IMR-90 (cell line): ENCODE results near the gene FLRT1. TPM values are rescaled to one million over a fixed set of nuclear protein-coding genes. Genes with fewer than 3 reads are reported as not detected.

Experiments
- ATAC-seq: fragments of 200-7000 bp; cut with Tn5 transposase; 2 replicates; pipeline ENCODE4 v1.9.1; 2020; ENCODE audit warnings: low read depth, mild to moderate bottlenecking, moderate library complexity
- BruUV-seq: library from RNA; stranded (reverse); fragments of 400-500 nt; replicated peaks from 2 replicates; lab custom pipeline; 2021; lab: Mats Ljungman, UMichigan
- CTCF ChIA-PET: fragments of 300-600 bp; formaldehyde crosslinking; extraction: SDS; loops from one replicate; lab custom pipeline; 2021; ENCODE audit warnings: antibody characterized with exemption; lab: Yijun Ruan, JAX
- POLR2A ChIA-PET: fragments of 300-600 bp; sonication (Branson Sonifier 250); formaldehyde crosslinking; loops from one replicate; lab custom pipeline; 2022; ENCODE audit warnings: antibody characterized with exemption; ENCODE audit not compliant: unreplicated experiment; lab: Charles Lee
- DNase-seq: peaks from one replicate; pipeline ENCODE4 v3.0.0; 2013
- H2AFZ ChIP-seq: replicated peaks from 2 replicates; pipeline ENCODE3; 2013; ENCODE audit warnings: low read length, mild to moderate bottlenecking; ENCODE audit not compliant: poor library complexity
- H2AK5ac ChIP-seq: 2 replicates; pipeline ENCODE4 v1.6.1; 2013; ENCODE audit warnings: low read depth, low read length, inconsistent platforms
- H2AK9ac ChIP-seq: replicated peaks from 2 replicates; pipeline ENCODE3; 2013; ENCODE audit warnings: mild to moderate bottlenecking, low read depth, low read length, moderate library complexity; ENCODE audit not compliant: poor library complexity
- H2BK120ac ChIP-seq: 2 replicates; pipeline ENCODE4 v1.6.1; 2013; ENCODE audit warnings: low read depth, low read length, inconsistent platforms
- H2BK15ac ChIP-seq: 3 replicates; pipeline ENCODE4 v1.6.1; 2013; ENCODE audit warnings: low read depth, low read length, inconsistent platforms
- H2BK20ac ChIP-seq: 2 replicates; pipeline ENCODE4 v1.6.1; 2013; ENCODE audit warnings: low read depth, mild to moderate bottlenecking, inconsistent platforms, low read length, moderate library complexity
- H2BK5ac ChIP-seq: 2 replicates; pipeline ENCODE4 v1.6.1; 2013; ENCODE audit warnings: mild to moderate bottlenecking, low read depth, low read length, inconsistent platforms; ENCODE audit not compliant: poor library complexity, severe bottlenecking
- H3K14ac ChIP-seq: replicated peaks from 2 replicates; pipeline ENCODE4 v1.6.1; 2013; ENCODE audit warnings: low read depth, low read length, inconsistent platforms
- H3K18ac ChIP-seq: 2 replicates; pipeline ENCODE4 v1.6.1; 2013; ENCODE audit warnings: low read depth, low read length, control low read depth
- H3K23ac ChIP-seq: 2 replicates; pipeline ENCODE4 v1.6.1; 2013; ENCODE audit warnings: low read depth, low read length, inconsistent platforms
- H3K27ac ChIP-seq: 2 replicates; pipeline ENCODE4 v1.5.1; 2013; ENCODE audit warnings: mild to moderate bottlenecking, control low read depth, low read length; ENCODE audit not compliant: insufficient read depth
- H3K27me3 ChIP-seq: 2 replicates; pipeline ENCODE4 v1.6.1; 2013; ENCODE audit warnings: low read length; ENCODE audit not compliant: control insufficient read depth, insufficient read depth
- H3K36me3 ChIP-seq: 2 replicates; pipeline ENCODE4 v1.6.1; 2013; ENCODE audit warnings: low read length, mixed read lengths; ENCODE audit not compliant: control insufficient read depth, insufficient read depth
- H3K4ac ChIP-seq: 2 replicates; pipeline ENCODE4 v1.6.1; 2013; ENCODE audit warnings: low read depth, low read length, inconsistent platforms
- H3K4me1 ChIP-seq: 2 replicates; pipeline ENCODE4 v1.6.1; 2013; ENCODE audit warnings: low read length, mixed read lengths; ENCODE audit not compliant: control insufficient read depth, insufficient read depth
- H3K4me2 ChIP-seq: 2 replicates; pipeline ENCODE4 v1.6.1; 2013; ENCODE audit warnings: low read depth, mild to moderate bottlenecking, control low read depth, low read length, moderate library complexity
- H3K4me3 ChIP-seq: 2 replicates; pipeline ENCODE4 v1.5.1; 2013; ENCODE audit warnings: low read depth, mild to moderate bottlenecking, control low read depth, low read length, moderate library complexity; ENCODE audit not compliant: insufficient read depth
- H3K56ac ChIP-seq: 2 replicates; pipeline ENCODE4 v1.6.1; 2013; ENCODE audit warnings: low read length, inconsistent platforms; ENCODE audit not compliant: insufficient read depth; ENCODE audit errors: extremely low read depth
- H3K79me1 ChIP-seq, 2 experiments: 2 replicates each; pipeline ENCODE4 v1.6.1; 2013; ENCODE audit warnings: low read length in 2 of 2, inconsistent platforms in 1 of 2, low read depth in 1 of 2
- H3K9ac ChIP-seq: 2 replicates; pipeline ENCODE4 v1.6.1; 2013; ENCODE audit warnings: low read depth, low read length, control low read depth
- H3K9me1 ChIP-seq: 2 replicates; pipeline ENCODE4 v1.6.1; 2013; ENCODE audit warnings: low read length, inconsistent platforms; ENCODE audit not compliant: insufficient read depth
- H3K9me3 ChIP-seq: 2 replicates; pipeline ENCODE4 v1.6.1; 2013; ENCODE audit warnings: low read length; ENCODE audit not compliant: control insufficient read depth, insufficient read depth
- H4K20me1 ChIP-seq: 2 replicates; pipeline ENCODE4 v1.6.1; 2013; ENCODE audit warnings: low read length, inconsistent platforms; ENCODE audit not compliant: insufficient read depth
- H4K5ac ChIP-seq: 2 replicates; pipeline ENCODE4 v1.6.1; 2013; ENCODE audit warnings: mild to moderate bottlenecking, low read depth, low read length, control low read depth
- H4K8ac ChIP-seq, 2 experiments: 2 replicates each; pipeline ENCODE4 v1.6.1; 2013; ENCODE audit warnings: low read depth in 2 of 2, low read length in 2 of 2, control low read depth in 1 of 2, inconsistent platforms in 1 of 2
- H4K91ac ChIP-seq: 2 replicates; pipeline ENCODE4 v1.6.1; 2013; ENCODE audit warnings: low read depth, low read length, inconsistent platforms; ENCODE audit not compliant: insufficient read depth
- CEBPB ChIP-seq: IDR thresholded peaks from 2 replicates; pipeline ENCODE4 v1.6.1; 2012; ENCODE audit warnings: low read depth, low read length, improper control_type of control experiment
- RCOR1 ChIP-seq: IDR thresholded peaks from 2 replicates; pipeline ENCODE4 v1.6.1; 2012; ENCODE audit warnings: mild to moderate bottlenecking, low read length, improper control_type of control experiment; ENCODE audit not compliant: insufficient replicate concordance
- RFX5 ChIP-seq: IDR thresholded peaks from 2 replicates; pipeline ENCODE4 v1.8.0; 2012; ENCODE audit warnings: low read depth, mild to moderate bottlenecking, low read length, moderate library complexity
- USF2 ChIP-seq: fragments of 150-350 bp; IDR thresholded peaks from 2 replicates; pipeline ENCODE4 v1.6.1; 2017; ENCODE audit warnings: mild to moderate bottlenecking, antibody characterized with exemption, low read length, low read depth
- WGBS, 2 experiments: methylation state at CpG; one replicate each; pipeline versions ENCODE4 v1.1.5 to v1.1.7; 2013; ENCODE audit warnings: missing lambda C conversion rate in 2 of 2; ENCODE audit not compliant: insufficient read length in 1 of 2; ENCODE audit errors: extremely low coverage in 2 of 2; 5-methylcytosine and 5-hydroxymethylcytosine counted together
- dilution Hi-C: fragments of 300-500 bp; cut with HindIII; formaldehyde crosslinking; loops from one replicate; pipeline ENCODE4 v1.14.3; 2018; ENCODE audit warnings: low sequenced_read_pairs; ENCODE audit not compliant: unreplicated experiment
- in situ Hi-C: fragments of 300-500 bp; cut with MboI; formaldehyde crosslinking; loops from 3 replicates; pipeline ENCODE4 v1.14.3; 2019; ENCODE audit warnings: low sequenced_read_pairs, inconsistent platforms, mixed read lengths
- intact Hi-C: fragments of 100-400 bp; cut with micrococcal nuclease; formaldehyde crosslinking; loops from 2 replicates; pipeline ENCODE4 v1.10.0; 2022
- polyA plus RNA-seq, 3 experiments: library from polyadenylated mRNA; depleted of rRNA; stranded (reverse); fragments of >200 nt; gene quantifications; 2 replicates each; pipeline ENCODE4 v1.2.3, GENCODE V29; 2012; ENCODE audit warnings: low replicate concordance in 1 of 3
- total RNA-seq: library from RNA; depleted of rRNA; stranded (reverse); fragments of >200 nt; gene quantifications from 2 replicates; pipeline ENCODE4 v1.2.3, GENCODE V29; 2012

FLRT1 gene
- total and polyA plus RNA-seq, 2 of the 4 experiments (the other 2 are of a cell fraction) = under 0.01 to 0.07 TPM

DNA sequence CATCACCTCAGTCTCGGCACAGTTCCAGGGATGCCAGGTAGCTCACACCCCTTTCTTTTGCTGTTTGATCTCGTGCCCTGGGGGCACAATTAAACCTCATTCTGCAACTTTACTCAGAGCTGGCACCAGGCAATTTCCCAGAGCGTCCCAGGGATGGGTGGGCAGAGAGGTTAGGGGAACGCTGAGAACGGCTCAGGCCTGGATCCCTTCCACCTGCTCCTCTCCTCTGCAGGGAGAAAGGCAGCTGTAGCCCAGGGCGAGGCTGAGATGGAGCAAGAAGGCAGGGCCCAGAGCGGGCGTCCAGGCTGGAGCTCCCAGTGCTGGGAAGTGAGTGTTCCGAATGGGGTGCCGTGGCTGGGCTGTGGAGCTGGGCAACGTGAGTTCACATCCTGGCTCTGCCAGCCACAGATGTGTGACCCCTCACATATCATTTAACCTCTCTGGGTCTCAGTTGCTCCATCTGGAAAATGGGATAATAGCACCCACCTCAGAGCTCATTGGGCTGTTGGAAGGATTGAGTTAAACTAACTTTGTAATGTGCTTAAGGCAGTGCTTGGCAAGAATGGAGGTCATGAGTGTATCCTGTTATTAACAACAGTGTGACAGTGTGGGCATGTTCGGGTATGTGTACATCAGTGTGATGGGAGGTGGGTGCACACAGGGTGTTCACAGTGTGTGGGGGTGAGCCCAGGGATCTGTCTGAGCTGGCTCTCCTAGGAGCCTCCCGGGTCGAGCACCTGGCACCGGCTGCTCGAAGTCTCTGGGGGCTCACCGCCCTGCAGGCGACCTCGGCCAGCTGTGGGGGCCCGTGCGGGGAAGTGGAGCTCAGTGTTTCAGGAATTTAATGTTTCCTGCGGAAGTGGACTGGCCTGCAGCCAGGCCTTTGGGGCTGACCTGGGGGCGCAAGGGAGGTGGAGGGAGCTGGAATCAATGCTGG is 34.0 kb upstream of the FLRT1 start:
- ChIA-PET CTCF (interaction anchor here (0.7 to 1.7 kb wide), 4 partner anchors 146 to 149 kb away, joined by 3 to 4 read pairs (median 3); no protein-coding TSS in a partner anchor), POLR2A (no interaction called here)
- H3K36me3 ChIP-seq = peaks cover 22% of the 10 kb centered on the region
- H2BK120ac ChIP-seq = peak overlapping the region; percentile 15; the same call in 1 of the 2 replicates
- intact Hi-C loops (loop anchor here (10.0 kb wide), 1 partner anchor 303 kb away; the partner anchor contains the start of genes CATSPERZ and ESRRA), dilution Hi-C loops (no loop called here), in situ Hi-C loops (no loop called here)
- 0 out of 2 replicates have a peak, but pooled peaks cover 3% of the 10 kb centered on the region for H3K9me1 ChIP-seq
- no peak overlapping the region for H3K4me2 ChIP-seq
- H4K5ac ChIP-seq = no peak overlapping the region
- no peaks in the 10 kb centered on the region for H3K9me3 ChIP-seq
- no peak overlapping the region for H2BK15ac ChIP-seq
- peak overlapping the region; percentile 35; the same call in 1 of the 2 replicates for H2BK20ac ChIP-seq
- DNase-seq = no peak
- peak overlapping the region in 1 of 2 experiments; percentile 30; a peak in 1 of 4 replicates for H4K8ac ChIP-seq
- no peak overlapping the region; the same call in 1 of the 2 replicates for H4K91ac ChIP-seq
- peak overlapping the region; percentile 2 for H2AFZ ChIP-seq
- H3K18ac ChIP-seq = no peak overlapping the region
- 0 out of 2 replicates have a peak overlapping the region, but pooled peaks have one; percentile 10 for H3K14ac ChIP-seq
- peaks cover 17% of the 10 kb centered on the region for H4K20me1 ChIP-seq
- TF ChIP-seq RCOR1 (peak; percentile 69), CEBPB (no peak), USF2 (no peak), RFX5 (no peak)
- peaks cover 0 to 4% of the 10 kb centered on the region in 2 experiments; a peak in 1 of 4 replicates for H3K79me1 ChIP-seq
- H2BK5ac ChIP-seq = no peak overlapping the region
- H3K4me1 ChIP-seq = 0 out of 2 replicates have a peak, but pooled peaks cover 1% of the 10 kb centered on the region
- H3K9ac ChIP-seq = no peak overlapping the region
- no peaks in the 10 kb centered on the region for H3K27me3 ChIP-seq
- H3K56ac ChIP-seq = no peak overlapping the region
- WGBS, 2 experiments = 83% methylated on average over 2 of the region's 23 CpGs; no CpG with 5 or more reads in 1 of the 2 experiments
- H3K23ac ChIP-seq = peak overlapping the region; percentile 53; the same call in 1 of the 2 replicates
- no peak overlapping the region for H3K4me3 ChIP-seq
- peak overlapping the region; percentile 28 for H2AK9ac ChIP-seq
- peak overlapping the region; percentile 65 for H3K4ac ChIP-seq
- no TSS peak for BruUV-seq
- no peak for ATAC-seq
- H3K27ac ChIP-seq = no peak overlapping the region
- H2AK5ac ChIP-seq = peak overlapping the region; percentile 94
